HG02981 (cell line): Measurements from ENCODE around the gene TBCD.
"Not testable (repeated sequence)": the region's sequence is repeated elsewhere in the genome, so short reads cannot be mapped to it uniquely, and the experiment has no call there.

Experiments
- ATAC-seq: cut with Tn5 transposase; IDR thresholded peaks from one replicate; pipeline ENCODE4 v1.9.1; 2021; ENCODE audit warnings: mild to moderate bottlenecking, moderate library complexity; ENCODE audit not compliant: unreplicated experiment

The TBCD gene

DNA sequence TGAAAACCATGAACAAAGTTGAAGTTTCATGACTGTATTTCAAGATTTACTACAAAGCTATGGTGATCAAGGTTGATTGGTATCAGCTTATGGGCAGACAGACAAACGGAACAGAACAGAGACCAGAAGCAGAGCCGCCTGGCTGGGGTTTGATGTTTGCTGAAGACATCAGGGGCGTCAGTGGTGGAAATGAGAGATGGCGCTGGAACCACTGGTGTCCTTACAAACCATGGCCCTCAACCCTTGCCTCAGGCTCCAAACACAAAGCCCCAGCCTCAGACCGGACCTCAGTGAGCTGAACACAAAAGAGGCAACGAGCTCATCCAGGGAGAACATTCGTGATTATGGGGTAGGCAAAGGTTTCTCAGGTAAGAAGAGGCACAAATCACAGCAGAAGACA lies 214.6 kb downstream of the TBCD start:
- no peak for ATAC-seq

DNA sequence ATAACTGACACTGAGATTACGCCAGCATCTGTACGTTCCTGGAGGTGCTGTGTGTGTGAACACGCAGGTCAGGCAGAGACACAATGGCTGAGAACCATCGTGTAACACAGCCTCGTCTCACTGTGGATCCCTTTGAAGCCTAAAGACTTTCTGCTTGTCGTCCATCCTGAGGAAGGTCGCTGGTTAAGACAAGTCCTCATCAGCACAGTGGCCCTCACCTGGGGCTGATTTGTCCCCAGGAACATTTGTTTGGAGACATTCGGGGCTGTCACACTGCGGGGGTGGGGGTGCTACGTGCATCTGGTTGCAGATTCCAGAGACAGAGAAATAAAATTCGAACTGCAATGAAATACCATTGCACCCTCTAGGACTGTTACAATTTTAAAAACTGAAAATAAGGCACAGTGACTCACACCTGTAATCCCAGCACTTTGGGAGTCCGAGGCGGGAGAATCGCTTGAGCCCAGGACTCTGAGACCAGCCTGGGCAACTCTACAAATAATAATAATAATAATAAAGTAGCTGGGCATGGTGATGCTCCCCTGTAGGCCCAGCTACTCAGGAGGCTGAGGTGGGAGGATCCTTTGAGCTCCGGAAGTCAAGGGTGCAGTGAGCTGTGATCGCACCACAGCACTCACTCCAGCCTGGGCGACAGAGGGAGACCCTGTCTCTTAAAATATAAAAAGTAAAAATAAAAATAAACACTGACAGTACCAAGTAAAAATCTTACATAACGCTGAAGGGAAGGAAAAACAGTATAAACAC lies 215.6 kb downstream of the TBCD start:
- ATAC-seq = no peak

DNA sequence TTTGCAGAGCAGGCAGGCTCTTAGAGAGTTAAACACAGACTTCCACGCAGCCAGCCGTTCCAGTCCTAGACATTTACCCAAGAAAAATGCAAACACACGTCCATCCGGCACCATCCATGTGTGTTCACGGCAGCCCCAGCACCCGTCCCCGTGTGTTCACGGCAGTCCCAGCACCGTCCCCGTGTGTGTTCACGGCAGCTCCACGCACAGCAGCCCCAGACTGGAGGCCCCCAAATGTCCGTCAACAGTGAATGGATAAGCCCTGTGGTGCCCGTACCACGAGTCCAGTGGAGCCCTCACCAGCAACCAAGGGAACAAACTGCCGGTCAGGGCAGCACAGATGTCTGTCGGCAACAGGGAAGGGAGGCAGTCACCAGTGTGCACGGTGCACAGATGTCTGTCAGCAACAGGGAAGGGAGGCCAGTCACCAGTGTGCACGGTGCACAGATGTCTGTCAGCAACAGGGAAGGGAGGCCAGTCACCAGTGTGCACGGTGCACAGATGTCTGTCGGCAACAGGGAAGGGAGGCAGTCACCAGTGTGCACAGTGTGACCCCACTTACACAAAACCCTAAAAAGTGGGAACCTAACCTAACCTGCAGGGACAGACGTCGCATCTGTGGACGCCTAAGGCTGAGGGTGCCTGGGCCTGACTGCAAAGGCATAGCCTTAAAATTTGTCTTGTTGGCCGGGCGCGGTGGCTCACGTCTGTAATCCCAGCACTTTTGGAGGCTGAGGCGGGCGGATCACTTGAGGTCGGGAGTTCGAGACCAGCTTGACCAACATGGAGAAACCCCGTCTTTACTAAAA lies 216.4 kb downstream of the TBCD start:
- ATAC-seq = not testable (repeated sequence)

DNA sequence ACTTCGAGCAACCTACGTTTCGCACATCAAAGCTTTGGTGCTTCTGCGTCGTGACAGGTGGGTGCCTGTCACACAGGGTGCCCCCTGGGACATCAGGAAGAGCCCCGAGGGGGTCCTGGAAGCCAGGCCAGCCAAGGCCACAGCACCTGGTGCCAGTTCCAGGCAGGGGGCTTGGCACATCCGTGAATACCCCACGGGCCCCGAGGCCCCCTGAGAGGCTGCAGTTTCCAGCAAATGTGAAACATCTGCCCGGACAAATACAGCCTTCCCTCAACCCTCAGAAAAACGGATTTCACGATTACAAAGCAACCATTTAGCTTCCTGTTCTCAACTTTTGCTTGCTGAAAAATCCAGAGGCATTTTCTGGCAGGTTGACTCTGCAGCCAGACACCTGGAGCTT lies 218.2 kb downstream of the TBCD start:
- ATAC-seq = no peak

DNA sequence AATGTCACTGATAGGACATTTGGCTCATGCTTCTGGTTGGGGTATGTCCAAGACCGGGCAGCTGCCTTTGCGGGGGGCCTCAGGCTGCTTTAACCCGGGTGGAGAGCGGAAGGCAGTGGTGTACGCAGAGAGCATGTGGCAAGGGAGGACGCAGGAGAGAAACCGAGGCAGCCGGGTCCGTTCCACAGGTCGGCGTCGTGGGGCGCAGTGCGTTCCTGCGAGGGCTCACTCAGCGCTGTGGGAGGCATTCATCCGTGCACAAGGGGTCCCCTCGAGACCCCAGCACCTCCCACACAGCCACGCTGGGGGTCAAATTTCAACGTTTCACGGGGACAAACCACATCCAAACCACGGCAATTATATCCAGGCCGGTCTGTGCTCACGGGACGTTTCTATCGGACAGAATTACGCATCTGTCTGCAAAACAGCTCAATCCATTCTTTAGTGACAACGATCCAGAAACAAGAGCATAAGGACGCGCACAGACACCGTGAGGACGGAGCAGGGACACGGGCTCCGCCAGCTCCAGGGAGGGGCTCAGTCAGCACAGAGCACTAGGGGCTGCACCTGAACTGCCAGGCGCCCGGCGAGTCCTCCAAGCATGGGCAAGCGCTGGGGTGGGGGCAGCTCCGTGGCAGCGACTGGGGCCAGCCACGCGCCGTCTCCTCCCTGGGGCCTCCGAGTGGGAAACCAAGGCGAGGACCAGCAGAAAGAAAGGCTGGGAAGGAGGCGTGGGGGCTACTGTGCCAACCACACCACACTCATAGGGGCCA lies 219.1 kb downstream of the TBCD start:
- no peak for ATAC-seq

DNA sequence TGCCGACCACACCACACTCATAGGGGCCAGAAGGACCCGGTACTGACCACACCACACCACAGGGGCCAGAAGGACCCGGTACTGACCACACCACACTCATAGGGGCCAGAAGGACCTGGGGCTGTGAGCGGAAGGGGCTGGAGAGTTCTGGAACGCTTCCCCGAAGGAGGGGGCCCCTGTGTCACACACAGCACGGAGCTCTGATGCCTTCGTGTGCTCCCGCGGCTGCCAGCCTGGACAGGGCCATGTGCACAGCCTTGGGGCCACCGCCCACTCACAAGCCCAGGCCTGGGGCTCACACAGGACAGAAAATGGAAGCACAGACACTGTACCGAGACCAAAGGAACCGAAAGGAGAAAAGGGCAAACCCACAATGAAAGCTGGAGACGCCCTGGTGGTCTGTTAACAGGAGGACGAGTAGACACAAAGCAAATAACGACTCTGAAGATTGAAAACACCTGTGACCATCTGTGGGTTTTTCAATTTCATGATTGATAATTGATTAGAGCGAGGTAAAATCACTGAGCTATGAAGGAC lies 221.0 kb downstream of the TBCD start:
- no peak for ATAC-seq

DNA sequence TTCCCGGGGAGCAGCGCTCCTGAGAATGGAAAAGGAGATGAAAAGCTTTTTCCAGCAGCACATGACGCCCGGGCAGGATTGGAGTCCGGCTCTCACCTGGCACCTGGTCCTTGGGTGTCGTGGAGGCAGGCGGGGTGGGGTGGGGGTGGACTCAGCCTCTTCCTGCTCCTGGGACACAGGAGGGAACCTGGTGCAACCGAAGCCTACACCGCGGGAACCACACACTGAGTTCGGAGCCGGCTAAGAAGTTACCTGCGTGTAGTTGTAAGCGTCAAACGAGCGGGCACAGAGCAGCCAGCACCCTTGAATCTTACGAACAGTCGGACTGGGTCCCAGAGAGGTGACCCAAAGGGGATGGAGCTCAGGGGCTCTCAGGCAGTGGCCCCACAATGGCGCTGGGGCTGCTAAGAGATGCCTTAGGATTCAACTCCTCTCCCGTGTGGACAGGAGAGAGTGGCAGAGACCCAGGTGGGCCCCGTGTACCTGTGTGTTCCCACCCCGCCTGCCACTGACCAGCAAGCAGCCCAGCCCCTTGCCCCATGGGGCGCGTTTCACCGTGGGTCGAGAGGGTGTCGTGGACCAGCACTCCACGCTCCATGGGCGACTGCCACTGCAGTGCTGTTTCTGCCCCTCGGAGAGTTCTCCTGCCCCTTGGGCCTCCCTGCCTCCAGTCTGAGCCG lies 221.7 kb downstream of the TBCD start:
- ATAC-seq = no peak

DNA sequence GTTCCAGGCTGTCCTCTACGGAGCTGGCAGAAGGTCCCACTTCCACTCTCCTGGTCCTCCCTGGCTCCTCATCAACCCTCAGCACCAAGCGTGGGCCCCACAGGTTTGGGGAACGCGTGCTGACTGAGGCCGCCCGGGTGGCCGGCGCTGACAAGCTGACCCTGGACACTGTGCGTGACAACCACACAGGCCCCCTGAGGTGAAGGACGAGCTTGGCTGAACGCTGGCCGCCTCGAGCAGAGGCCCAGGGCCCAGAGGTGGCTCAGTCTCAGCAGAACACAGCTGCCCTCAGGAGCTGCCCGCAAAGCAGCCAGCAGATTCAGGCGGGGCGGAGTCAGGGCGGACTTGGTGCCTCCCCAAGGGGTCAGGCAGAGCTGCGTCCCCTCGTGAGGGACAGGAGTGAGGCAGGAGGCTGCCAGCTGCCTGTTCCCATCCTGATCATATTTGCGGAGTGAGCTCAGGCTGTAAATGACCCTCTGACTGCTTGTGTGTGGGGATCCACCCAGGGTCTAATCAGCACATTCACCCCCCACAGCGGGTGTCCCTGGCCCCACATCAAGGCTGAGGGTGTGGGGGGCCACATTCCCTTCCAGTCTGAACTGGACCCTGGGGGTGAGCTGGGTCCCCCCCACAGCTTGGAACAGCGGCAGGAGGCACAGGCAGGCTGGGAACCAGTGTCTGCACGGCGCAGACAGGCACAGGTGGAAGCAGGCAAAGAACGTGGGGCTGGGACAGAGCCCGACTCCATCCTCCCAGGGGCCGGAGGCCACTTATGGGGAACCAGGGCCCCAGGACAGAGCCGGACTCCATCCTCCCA lies 222.5 kb downstream of the TBCD start:
- no peak for ATAC-seq

DNA sequence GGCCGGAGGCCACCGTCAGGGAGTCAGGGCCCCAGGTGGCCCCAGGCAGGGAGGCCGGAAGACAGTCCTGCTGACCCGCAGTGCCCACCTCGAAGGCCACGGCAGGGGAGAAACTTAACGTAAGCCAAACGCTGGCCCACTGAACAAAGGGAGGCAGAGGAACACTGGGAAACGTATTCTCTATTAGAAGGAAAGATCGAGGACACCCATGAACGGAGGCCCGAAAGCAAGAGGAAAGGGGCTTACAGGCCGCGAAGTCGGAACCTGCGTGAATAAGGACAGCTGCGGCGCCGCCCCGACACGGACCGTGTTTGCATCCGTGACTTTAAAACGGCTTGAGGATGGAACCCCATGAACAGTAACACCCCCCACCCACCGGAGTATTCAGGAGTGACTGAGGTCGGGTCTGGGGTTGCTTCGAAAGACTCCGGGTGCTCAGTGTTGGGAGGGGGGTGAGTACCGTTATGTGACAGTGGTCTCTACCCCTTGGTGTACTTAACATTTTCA lies 225.2 kb downstream of the TBCD start:
- ATAC-seq = no peak

DNA sequence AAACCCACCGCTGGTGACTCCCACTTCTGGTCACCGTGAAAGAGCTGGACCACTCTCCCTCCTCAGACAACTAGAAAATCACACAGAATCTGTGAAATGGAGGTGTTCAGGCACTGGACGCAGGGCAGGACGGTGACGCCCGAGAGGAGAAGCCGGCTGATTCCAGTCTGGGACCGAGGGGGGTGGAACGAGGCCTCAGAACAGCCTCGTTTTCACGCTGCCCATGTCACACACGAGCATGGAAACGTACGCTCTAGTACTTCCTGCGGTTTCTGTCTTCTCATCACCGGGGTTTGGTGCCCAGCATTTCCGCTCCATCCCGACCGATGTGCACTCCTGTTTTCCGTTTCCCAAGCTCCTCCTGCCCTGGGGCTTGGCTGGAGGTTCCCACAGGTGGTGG lies 225.7 kb downstream of the TBCD start:
- no peak for ATAC-seq

DNA sequence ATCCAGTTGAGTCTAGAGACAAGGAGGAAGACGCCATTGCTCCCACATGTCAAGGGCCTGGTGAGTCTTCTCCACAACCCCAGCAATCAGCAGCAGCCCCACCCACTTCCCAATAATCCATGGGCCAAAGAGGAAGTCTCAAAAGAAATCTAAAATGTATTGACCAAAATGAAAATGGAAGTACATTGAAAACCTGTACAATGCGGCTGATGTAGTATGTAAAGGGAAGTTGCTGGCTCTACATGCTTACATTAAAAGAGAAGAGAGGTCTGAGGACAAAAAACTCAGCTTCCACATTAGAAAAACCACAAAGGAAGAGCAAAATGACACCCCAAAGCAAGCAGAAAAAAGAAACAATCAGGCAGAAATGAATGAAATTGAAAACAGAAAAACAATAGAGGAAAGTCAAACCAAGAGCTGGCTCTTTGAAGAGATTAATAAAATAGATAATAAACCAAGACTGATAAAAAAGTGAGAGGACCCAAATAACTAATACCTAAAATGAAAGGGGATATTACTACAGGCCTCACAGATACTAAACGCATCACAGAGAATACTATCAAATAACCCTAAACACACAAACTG lies 227.0 kb downstream of the TBCD start:
- ATAC-seq = no peak

DNA sequence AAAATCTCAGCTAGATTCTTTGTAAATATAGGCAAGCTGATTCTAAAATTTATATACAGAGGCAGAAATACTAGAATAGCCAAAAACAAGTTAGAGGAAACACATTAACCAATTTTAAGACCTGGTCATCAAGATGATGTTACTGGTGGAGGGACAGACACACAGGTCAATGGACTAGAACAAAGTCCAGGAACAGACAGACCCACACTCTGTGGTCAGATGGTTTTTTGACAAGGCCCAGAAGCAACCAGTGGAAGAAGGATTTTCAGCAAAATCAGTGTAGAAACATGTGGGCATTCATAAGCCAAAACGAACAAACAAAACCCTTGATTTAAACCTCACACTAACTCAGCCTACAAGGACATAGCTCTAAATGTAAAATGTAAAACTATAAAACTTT lies 227.9 kb downstream of the TBCD start:
- ATAC-seq = no peak

DNA sequence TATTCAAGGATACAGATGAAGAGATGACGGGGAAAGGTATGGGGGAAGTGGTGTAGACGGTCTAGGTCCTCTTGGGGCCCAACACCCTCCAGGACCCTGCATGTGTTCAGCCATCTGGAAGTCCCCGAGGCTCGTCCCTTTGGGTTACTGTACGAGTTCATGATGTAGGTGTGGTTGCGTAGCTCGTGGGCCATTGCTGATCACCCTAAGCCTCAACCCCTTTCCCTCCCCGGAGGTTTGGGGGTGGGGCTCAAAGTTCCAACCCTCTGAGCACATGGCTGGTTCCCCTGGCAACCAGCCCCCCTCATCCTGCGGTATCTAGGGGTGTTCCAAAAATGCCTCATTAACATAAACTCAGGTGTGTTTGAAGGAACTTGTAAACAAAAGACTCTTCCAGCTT lies 228.8 kb downstream of the TBCD start:
- no peak for ATAC-seq

DNA sequence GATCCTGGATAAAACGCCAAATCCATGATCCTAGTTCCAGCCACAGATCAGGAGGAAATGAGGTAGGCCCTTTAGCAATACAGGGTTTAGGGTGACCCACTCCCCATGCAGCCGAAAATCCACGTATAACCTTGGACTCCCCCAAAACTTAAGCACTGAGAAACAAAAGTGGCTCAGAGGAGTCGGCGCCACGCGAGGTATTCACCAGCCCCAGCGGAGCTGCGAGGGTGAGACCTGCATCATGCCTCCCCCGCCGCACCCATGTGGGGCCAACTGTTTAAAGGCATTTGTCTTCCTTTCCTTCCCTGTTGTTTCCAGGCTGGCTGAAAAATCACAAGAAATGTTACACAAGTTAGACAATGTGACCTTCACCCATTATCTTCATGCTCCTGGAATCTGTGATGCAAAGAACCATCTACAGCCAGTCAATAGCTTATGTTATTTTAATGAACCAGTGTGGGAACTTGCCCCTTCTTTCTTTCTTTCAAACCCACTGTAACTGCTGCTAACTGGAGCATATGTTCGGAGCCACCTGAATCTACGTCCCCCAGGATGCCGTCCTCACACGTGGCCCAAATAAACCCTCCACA lies 229.4 kb downstream of the TBCD start:
- no peak for ATAC-seq

DNA sequence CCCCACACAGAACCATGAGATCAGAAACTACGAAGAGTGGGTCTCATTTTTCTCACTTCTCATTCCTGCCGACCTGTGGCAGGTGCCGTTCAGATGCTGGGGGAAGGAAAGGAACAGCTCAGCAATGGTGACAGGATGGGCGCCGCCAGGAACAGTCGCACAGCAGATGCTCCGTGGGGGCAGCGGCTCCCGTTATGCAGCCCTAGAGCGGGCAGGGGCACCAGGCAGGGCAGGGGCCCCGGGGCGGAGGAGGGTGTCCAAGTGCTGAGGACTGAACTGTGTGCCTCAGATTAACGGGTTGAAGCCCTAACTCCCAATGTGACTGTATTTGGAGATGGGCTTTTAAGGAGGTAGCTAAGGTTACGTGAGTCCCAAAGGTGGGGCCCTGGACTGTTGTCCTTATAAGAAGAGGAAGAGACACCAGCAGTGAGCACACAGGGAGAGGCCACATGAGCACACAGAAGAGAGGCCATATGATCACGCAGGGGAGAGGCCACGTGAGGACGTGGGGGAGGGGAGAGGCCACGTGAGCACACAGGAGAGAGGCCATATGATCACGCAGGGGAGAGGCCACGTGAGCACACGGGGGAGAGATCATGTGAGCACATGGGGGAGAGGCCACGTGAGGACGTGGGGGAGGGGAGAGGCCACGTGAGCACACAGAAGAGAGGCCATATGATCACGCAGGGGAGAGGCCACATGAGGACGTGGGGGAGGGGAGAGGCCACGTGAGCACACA lies 231.8 kb downstream of the TBCD start:
- ATAC-seq = no peak

DNA sequence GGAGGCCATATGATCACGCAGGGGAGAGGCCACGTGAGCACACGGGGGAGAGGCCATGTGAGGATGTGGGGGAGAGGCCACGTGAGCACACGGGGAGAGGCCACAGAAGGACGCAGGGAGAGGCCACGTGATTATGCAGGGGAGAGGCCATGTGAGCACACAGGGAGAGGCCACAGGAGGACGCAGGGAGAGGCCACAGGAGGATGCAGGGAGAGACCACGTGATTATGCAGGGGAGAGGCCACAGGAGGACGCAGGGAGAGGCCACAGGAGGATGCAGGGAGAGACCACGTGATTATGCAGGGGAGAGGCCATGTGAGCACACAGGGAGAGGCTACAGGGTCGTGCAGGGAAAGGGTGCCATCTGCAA lies 232.4 kb downstream of the TBCD start:
- ATAC-seq = not testable (repeated sequence)

DNA sequence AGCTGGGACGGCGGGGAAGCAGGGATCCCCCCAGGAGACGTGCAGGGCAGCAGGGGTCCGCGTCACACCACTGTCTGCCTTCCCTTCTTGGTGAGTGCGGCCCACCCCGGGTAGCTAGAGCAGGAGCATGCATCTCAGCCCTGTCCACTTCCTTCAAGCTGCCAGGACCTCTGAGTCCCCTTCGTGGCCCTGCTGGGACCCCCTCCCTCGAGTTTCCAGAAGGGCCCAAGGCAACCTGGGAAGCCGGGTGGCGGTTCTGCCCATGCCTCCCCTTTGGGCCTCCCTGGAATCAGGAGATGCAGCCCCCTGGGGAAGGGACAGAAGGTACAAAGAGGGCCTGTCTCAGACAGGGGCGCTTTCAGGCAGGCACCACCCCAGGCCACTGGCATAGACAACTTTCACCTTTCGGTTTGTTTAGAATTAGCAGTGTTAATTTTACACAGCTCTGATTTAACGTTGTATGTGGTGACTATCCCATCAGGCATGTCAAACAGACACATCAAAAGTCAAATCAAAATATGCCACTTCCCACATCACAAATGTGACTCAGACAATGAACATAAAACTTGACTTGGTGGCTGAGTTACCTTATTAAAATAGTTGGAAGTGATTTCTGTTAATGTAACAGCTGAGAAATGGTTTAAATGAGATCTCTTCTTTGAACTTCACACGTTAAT lies 233.0 kb downstream of the TBCD start:
- ATAC-seq = no peak

DNA sequence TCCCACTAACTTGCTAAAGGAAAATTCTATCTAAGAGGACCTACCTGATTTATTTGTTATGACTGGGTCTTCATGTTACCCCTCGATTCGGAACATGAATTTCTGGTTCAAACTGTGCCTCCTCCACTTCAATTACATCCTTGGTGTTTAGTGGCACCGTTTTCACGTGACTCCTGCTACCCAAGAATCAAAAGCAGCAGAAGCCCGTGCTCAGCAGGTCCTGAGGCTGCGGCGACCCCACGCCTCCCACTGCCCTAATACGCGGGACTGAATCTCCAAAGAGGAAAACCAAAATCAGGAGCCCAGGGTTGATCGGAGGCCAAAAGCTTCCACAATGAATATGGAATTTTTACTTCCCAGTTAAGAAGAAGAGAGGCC lies 233.6 kb downstream of the TBCD start:
- no peak for ATAC-seq
